HepG2 (cell line): ENCODE measurements around the gene METAP1D. TPM values are rescaled to one million over a fixed set of nuclear protein-coding genes. Genes with fewer than 3 reads are reported as not detected.

Experiments used
- ATAC-seq: fragments of 200-7000 bp; cut with Tn5 transposase; 3 replicates; pipeline ENCODE4 v1.9.1; 2020; ENCODE audit warnings: mild to moderate bottlenecking, moderate library complexity
- BruUV-seq: library from RNA; stranded (reverse); fragments of 400-500 nt; replicated peaks from 2 replicates; lab custom pipeline; 2021; lab: Mats Ljungman, UMichigan
- CTCF ChIA-PET: fragments of 300-600 bp; formaldehyde crosslinking; extraction: SDS; loops from one replicate; lab custom pipeline; 2021; ENCODE audit warnings: low total read pairs, inconsistent platforms, low intra/inter-chr PET ratio; lab: Yijun Ruan, JAX
- POLR2A ChIA-PET: fragments of 350-600 bp; sonication (Branson Sonifier 250); formaldehyde crosslinking; loops from one replicate; lab custom pipeline; 2020; ENCODE audit warnings: antibody characterized with exemption, inconsistent platforms; lab: Yijun Ruan, JAX
- DNase-seq: peaks from one replicate; pipeline ENCODE4 v3.0.0-alpha.2; 2015; ENCODE audit warnings: low spot score
- FAIRE-seq: peaks from 3 replicates; lab custom pipeline; 2011; peaks lifted over from hg19 to GRCh38; lab: Jason Lieb, UNC
- H2AFZ ChIP-seq: one replicate; pipeline ENCODE4 v1.6.1; 2011; ENCODE audit warnings: low read length, inconsistent platforms
- H3K27ac ChIP-seq: fragments of 300-600 bp; 3 replicates; pipeline ENCODE4 v1.8.0; 2011; ENCODE audit warnings: mixed run types, mild to moderate bottlenecking, mixed read lengths, low read length, inconsistent platforms; ENCODE audit not compliant: insufficient read depth; ENCODE audit errors: extremely low read length
- H3K27me3 ChIP-seq, 2 experiments: fragments of 200-600 bp in 1 of 2; 2 replicates in 1 of 2; 3 replicates in 1 of 2; pipeline versions ENCODE4 v1.6.0 to v1.8.0; 2011; ENCODE audit warnings: low read length in 2 of 2, mild to moderate bottlenecking in 2 of 2, moderate library complexity in 2 of 2, inconsistent platforms in 1 of 2; ENCODE audit not compliant: insufficient read depth in 2 of 2, control insufficient read depth in 1 of 2
- H3K36me3 ChIP-seq, 2 experiments: fragments of 200-600 bp in 1 of 2; replicated peaks in 1 of 2; 2 replicates in 1 of 2; 3 replicates in 1 of 2; pipeline versions ENCODE4 v1.5.1 to v1.8.0; 2011; ENCODE audit warnings: low read length in 2 of 2, inconsistent platforms in 1 of 2; ENCODE audit not compliant: insufficient read depth in 2 of 2, control insufficient read depth in 1 of 2
- H3K4me1 ChIP-seq: 2 replicates; pipeline ENCODE4 v1.5.1; 2012; ENCODE audit warnings: low read length, inconsistent platforms; ENCODE audit not compliant: insufficient read depth
- H3K4me2 ChIP-seq: 2 replicates; pipeline ENCODE4 v1.6.0; 2011; ENCODE audit warnings: low read depth, low read length, inconsistent platforms
- H3K4me3 ChIP-seq, 3 experiments: fragments of 200-600 bp in 1 of 3; sonication (generic), shearing (Covaris generic) in 1 of 3; replicated peaks in 1 of 3; 2 replicates each; pipeline ENCODE4 v1.5.1; 2011 to 2016; ENCODE audit warnings: low read length in 3 of 3, inconsistent platforms in 2 of 3, low read depth in 2 of 3, mild to moderate bottlenecking in 2 of 3, control low read depth in 1 of 3, mixed read lengths in 1 of 3; ENCODE audit not compliant: insufficient read depth in 1 of 3
- H3K79me2 ChIP-seq: one replicate; pipeline ENCODE4 v1.6.1; 2011; ENCODE audit warnings: low read length, inconsistent platforms; ENCODE audit not compliant: insufficient read depth
- H3K9ac ChIP-seq: 2 replicates; pipeline ENCODE4 v1.6.0; 2011; ENCODE audit warnings: mild to moderate bottlenecking, low read depth, low read length, inconsistent platforms; ENCODE audit not compliant: insufficient read depth
- H3K9me3 ChIP-seq: 2 replicates; pipeline ENCODE4 v1.5.1; 2012; ENCODE audit warnings: mild to moderate bottlenecking, low read length
- H4K20me1 ChIP-seq: 2 replicates; pipeline ENCODE4 v1.6.0; 2011; ENCODE audit warnings: inconsistent platforms, mild to moderate bottlenecking, low read length, moderate library complexity; ENCODE audit not compliant: insufficient read depth
- MAFF ChIP-seq: IDR thresholded peaks from 2 replicates; pipeline ENCODE4 v1.6.1; 2011; ENCODE audit warnings: low read depth, low read length, improper control_type of control experiment
- MAFK ChIP-seq, 2 experiments: IDR thresholded peaks in 1 of 2; conservative IDR thresholded peaks in 1 of 2; 2 replicates each; pipeline ENCODE4 v1.6.1; 2011; ENCODE audit warnings: improper control_type of control experiment in 2 of 2, low read length in 2 of 2
- NCOA2 ChIP-seq: sonication (generic); formaldehyde crosslinking; IDR thresholded peaks from 2 replicates; pipeline ENCODE4 v1.8.0; 2022; ENCODE audit warnings: inconsistent platforms
- ZNF121 ChIP-seq: sonication (generic); formaldehyde crosslinking; IDR thresholded peaks from 2 replicates; pipeline ENCODE4 v1.5.0; 2020; ENCODE audit warnings: mild to moderate bottlenecking, missing genetic modification reagents
- WGBS: methylation state at CpG from one replicate; pipeline ENCODE4 v1.1.6; 2017; ENCODE audit warnings: low lambda C conversion rate; 5-methylcytosine and 5-hydroxymethylcytosine counted together
- in situ Hi-C: cut with HindIII; loops from 2 replicates; pipeline ENCODE4 v1.10.0; 2017; ENCODE audit warnings: low pct_unique_long_range_greater_than_20kb; ENCODE audit not compliant: extremely low pct_ligation_motif_present
- intact Hi-C: fragments of 100-400 bp; cut with micrococcal nuclease; formaldehyde crosslinking; loops from one replicate; pipeline ENCODE4 v1.10.0; 2022; ENCODE audit not compliant: unreplicated experiment
- polyA plus RNA-seq, 8 experiments: library from polyadenylated mRNA; depleted of rRNA in 3 of 8; stranded (reverse) in 7 of 8; unstranded in 1 of 8; fragments of >200 nt; fragmentation: Illumina TruSeq in 4 of 8; extraction: Trizol in 4 of 8; gene quantifications; 2 replicates each; pipeline versions ENCODE4 v1.2.1 to v1.2.3, GENCODE V29; 2011 to 2016; ENCODE audit warnings: low read depth in 4 of 8, missing spikeins in 1 of 8, mixed read lengths in 1 of 8; ENCODE audit not compliant: insufficient read depth in 1 of 8
- total RNA-seq, 5 experiments: library from RNA; depleted of rRNA; stranded (reverse); fragments of >200 nt; fragmentation: Illumina TruSeq; extraction: Trizol; gene quantifications; 2 replicates each; pipeline ENCODE4 v1.2.3, GENCODE V29; 2016; ENCODE audit warnings: low read depth in 1 of 5
- TF ChIP-seq, protein P1 (sequence below): sonication (generic); formaldehyde crosslinking; conservative IDR thresholded peaks from 2 replicates; pipeline ENCODE4 v1.4.0; 2020; ENCODE audit warnings: missing genetic modification reagents

The METAP1D gene
- total and polyA plus RNA-seq, 2 of the 13 experiments (the other 11 are each of a cell fraction or from before 2014, with no cell fraction given): 14.7 to 21.6 TPM

DNA sequence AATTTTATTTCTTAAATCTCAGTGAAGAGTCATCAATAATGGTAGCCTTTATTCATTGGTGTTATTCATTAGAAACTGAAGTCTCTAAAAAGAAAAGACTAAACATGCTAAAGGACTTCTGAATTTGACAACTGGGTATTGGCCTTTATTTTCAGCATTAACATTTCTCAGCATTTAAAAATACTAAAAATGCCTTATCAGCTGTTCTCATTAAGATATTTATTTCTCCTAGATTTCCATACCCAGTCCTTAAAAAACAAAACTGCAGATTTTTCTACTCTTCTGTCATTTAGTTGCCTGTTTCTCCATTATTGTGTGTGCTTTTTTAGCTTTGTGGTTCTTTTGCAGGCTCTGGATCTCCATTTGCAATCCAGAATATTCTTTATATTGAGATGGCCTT is 31.2 kb upstream of the METAP1D start:
- ChIA-PET POLR2A (no interaction called here), CTCF (no interaction called here)

DNA sequence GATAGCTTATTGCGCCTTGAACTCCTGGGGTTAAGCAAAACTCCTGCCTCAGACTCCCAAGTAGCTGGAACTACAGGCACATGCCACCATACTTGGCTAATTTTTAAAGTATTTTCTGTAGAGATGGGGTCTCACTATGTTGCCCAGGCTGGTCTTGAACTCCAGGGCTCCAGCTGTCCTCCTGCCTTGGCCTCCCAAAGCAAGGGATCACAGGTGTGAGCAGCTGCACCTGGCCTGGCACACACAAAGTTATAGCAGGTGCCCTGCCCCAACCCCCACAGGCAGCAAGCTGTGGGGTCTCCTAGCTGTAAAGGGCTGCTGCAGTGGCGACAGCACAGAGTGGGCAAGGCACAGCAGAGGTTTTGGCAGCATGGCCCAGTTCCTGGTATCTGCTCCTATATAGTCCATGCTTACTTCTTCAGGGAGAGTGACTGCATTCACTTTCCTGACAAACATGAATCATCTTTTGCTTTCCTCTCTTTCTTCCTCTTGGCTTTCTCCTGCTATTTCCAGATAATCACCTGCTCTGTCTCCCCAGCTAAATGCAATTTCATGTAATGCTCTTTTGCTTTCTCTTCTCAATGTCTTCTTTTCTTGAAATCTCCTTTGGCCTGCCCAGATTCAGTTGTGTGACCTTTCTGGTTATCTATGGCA is 27.3 kb upstream of the METAP1D start:
- H3K9me3 ChIP-seq: no peaks in the 10 kb centered on the region
- 100% methylated on average over 1 of the region's 2 CpGs for WGBS
- peaks cover 5 to 13% of the 10 kb centered on the region in 2 experiments; a peak in 4 of 5 replicates for H3K36me3 ChIP-seq
- ChIA-PET CTCF (no interaction called here), POLR2A (no interaction called here)
- no peaks in the 10 kb centered on the region for H3K79me2 ChIP-seq
- FAIRE-seq: no peak
- no peak overlapping the region for H3K27ac ChIP-seq
- H2AFZ ChIP-seq: no peak overlapping the region
- no peak; the same call in 2 of the 3 replicates for ATAC-seq
- intact Hi-C loops: no loop called here
- TF ChIP-seq, protein P1, sequence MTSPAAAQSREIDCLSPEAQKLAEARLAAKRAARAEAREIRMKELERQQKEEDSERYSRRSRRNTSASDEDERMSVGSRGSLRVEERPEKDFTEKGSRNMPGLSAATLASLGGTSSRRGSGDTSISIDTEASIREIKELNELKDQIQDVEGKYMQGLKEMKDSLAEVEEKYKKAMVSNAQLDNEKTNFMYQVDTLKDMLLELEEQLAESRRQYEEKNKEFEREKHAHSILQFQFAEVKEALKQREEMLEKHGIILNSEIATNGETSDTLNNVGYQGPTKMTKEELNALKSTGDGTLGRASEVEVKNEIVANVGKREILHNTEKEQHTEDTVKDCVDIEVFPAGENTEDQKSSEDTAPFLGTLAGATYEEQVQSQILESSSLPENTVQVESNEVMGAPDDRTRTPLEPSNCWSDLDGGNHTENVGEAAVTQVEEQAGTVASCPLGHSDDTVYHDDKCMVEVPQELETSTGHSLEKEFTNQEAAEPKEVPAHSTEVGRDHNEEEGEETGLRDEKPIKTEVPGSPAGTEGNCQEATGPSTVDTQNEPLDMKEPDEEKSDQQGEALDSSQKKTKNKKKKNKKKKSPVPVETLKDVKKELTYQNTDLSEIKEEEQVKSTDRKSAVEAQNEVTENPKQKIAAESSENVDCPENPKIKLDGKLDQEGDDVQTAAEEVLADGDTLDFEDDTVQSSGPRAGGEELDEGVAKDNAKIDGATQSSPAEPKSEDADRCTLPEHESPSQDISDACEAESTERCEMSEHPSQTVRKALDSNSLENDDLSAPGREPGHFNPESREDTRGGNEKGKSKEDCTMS (CRISPR knock-in tag): no peak
- 0 out of 2 replicates have a peak, but pooled peaks have one; percentile 59 for TF ChIP-seq ZNF121
- no TSS peak for BruUV-seq
- no peaks in the 10 kb centered on the region for H3K4me1 ChIP-seq
- in situ Hi-C loops: no loop called here
- no peaks in the 10 kb centered on the region for H3K27me3 ChIP-seq
- no peak for DNase-seq
- no peak overlapping the region for H3K9ac ChIP-seq
- no peaks in the 10 kb centered on the region for H4K20me1 ChIP-seq
- H3K4me2 ChIP-seq: no peak overlapping the region
- H3K4me3 ChIP-seq: no peak overlapping the region

More for the DNA sequence above, 31.2 kb upstream of the METAP1D start:
- H3K4me2 ChIP-seq: no peak overlapping the region
- peaks cover 10 to 19% of the 10 kb centered on the region in 2 experiments for H3K36me3 ChIP-seq
- in situ Hi-C loops: no loop called here
- H3K27me3 ChIP-seq: no peaks in the 10 kb centered on the region
- no peak overlapping the region for H3K4me3 ChIP-seq
- H3K27ac ChIP-seq: no peak overlapping the region
- peaks cover 6% of the 10 kb centered on the region; the same call in 1 of the 2 replicates for H3K4me1 ChIP-seq
- FAIRE-seq: no peak
- no TSS peak for BruUV-seq
- DNase-seq: no peak
- no peaks in the 10 kb centered on the region for H4K20me1 ChIP-seq
- no peak overlapping the region for H2AFZ ChIP-seq
- intact Hi-C loops: no loop called here
- TF ChIP-seq MAFF (peak; percentile 82), NCOA2 (CRISPR knock-in tag) (no peak), MAFK (conservative IDR thresholded peaks at IDR 0.05 in 1 of 2, IDR thresholded peaks at IDR 0.05 in 1 of 2; ENCODE audit: low read length in 2 of 2) (peak; percentile 70 to 86)
- ATAC-seq: no peak
- no peaks in the 10 kb centered on the region for H3K9me3 ChIP-seq
- no peaks in the 10 kb centered on the region for H3K79me2 ChIP-seq
- H3K9ac ChIP-seq: no peak overlapping the region
